H9 (cell line): ENCODE data around the gene GFPT2. TPM values are rescaled to one million over a fixed set of nuclear protein-coding genes. Genes with fewer than 3 reads are reported as not detected.

Experiments used
- DNase-seq: peaks from one replicate; pipeline ENCODE4 v3.0.0-alpha.2; 2017
- H2AFZ ChIP-seq: one replicate; pipeline ENCODE4 v1.6.1; 2013; ENCODE audit warnings: mild to moderate bottlenecking, low read length, control low read depth, moderate library complexity
- H2AK5ac ChIP-seq: 2 replicates; pipeline ENCODE4 v1.6.1; 2013; ENCODE audit warnings: low read length, control low read depth, mixed read lengths; ENCODE audit not compliant: insufficient read length
- H2BK120ac ChIP-seq: one replicate; pipeline ENCODE4 v1.6.1; 2013; ENCODE audit warnings: low read depth, mild to moderate bottlenecking, low read length, control low read depth, inconsistent platforms; ENCODE audit not compliant: poor library complexity, severe bottlenecking
- H2BK12ac ChIP-seq: 2 replicates; pipeline ENCODE4 v1.6.1; 2013; ENCODE audit warnings: low read length, control low read depth, mixed read lengths, low read depth; ENCODE audit not compliant: insufficient read length
- H2BK15ac ChIP-seq: 2 replicates; pipeline ENCODE4 v1.6.1; 2013; ENCODE audit warnings: low read depth, low read length, control low read depth
- H2BK20ac ChIP-seq: one replicate; pipeline ENCODE4 v1.6.1; 2013; ENCODE audit warnings: low read depth, mild to moderate bottlenecking, low read length, control low read depth, inconsistent platforms; ENCODE audit not compliant: poor library complexity, severe bottlenecking
- H2BK5ac ChIP-seq: 2 replicates; pipeline ENCODE4 v1.6.1; 2013; ENCODE audit warnings: low read length, control low read depth, mixed read lengths; ENCODE audit not compliant: insufficient read length
- H3K14ac ChIP-seq: 2 replicates; pipeline ENCODE4 v1.6.1; 2013; ENCODE audit warnings: low read length, control low read depth; ENCODE audit not compliant: insufficient read depth
- H3K18ac ChIP-seq: 2 replicates; pipeline ENCODE4 v1.6.1; 2013; ENCODE audit warnings: low read depth, mild to moderate bottlenecking, mixed read lengths, low read length, control low read depth; ENCODE audit not compliant: insufficient read length
- H3K23ac ChIP-seq: 2 replicates; pipeline ENCODE4 v1.6.1; 2013; ENCODE audit warnings: low read length, control low read depth, mixed read lengths, low read depth; ENCODE audit not compliant: insufficient read length
- H3K23me2 ChIP-seq: 2 replicates; pipeline ENCODE4 v1.6.1; 2013; ENCODE audit warnings: low read depth, mild to moderate bottlenecking, mixed read lengths, low read length, control low read depth; ENCODE audit not compliant: insufficient read length, poor library complexity, severe bottlenecking
- H3K27ac ChIP-seq: 2 replicates; pipeline ENCODE4 v1.5.1; 2013; ENCODE audit warnings: low read length, control low read depth, mixed read lengths, low read depth; ENCODE audit not compliant: insufficient read length
- H3K27me3 ChIP-seq: 2 replicates; pipeline ENCODE4 v1.6.1; 2013; ENCODE audit warnings: low read length, control low read depth, inconsistent platforms; ENCODE audit not compliant: insufficient read depth
- H3K4ac ChIP-seq: 2 replicates; pipeline ENCODE4 v1.6.1; 2013; ENCODE audit warnings: low read depth, mild to moderate bottlenecking, control low read depth, inconsistent platforms, low read length, moderate library complexity
- H3K4me1 ChIP-seq: 2 replicates; pipeline ENCODE4 v1.6.1; 2013; ENCODE audit warnings: low read length, control low read depth, inconsistent platforms; ENCODE audit not compliant: insufficient read depth
- H3K4me2 ChIP-seq: 2 replicates; pipeline ENCODE4 v1.6.1; 2013; ENCODE audit warnings: low read length, control low read depth, mixed read lengths; ENCODE audit not compliant: insufficient read length, insufficient read depth
- H3K56ac ChIP-seq: 2 replicates; pipeline ENCODE4 v1.6.1; 2013; ENCODE audit warnings: low read depth, mild to moderate bottlenecking, mixed read lengths, low read length, control low read depth; ENCODE audit not compliant: insufficient read length
- H3K79me1 ChIP-seq: 2 replicates; pipeline ENCODE4 v1.6.1; 2013; ENCODE audit warnings: low read depth, mild to moderate bottlenecking, moderate library complexity, low read length, control low read depth, inconsistent platforms; ENCODE audit not compliant: insufficient read depth, poor library complexity, severe bottlenecking
- H3K79me2 ChIP-seq: 2 replicates; pipeline ENCODE4 v1.6.1; 2013; ENCODE audit warnings: low read length, control low read depth, inconsistent platforms; ENCODE audit not compliant: insufficient read depth
- H3K9ac ChIP-seq: 2 replicates; pipeline ENCODE4 v1.6.1; 2013; ENCODE audit warnings: low read length, control low read depth, mixed read lengths; ENCODE audit not compliant: insufficient read length; ENCODE audit errors: extremely low read depth
- H3K9me3 ChIP-seq: one replicate; pipeline ENCODE4 v1.6.1; 2013; ENCODE audit warnings: low read depth, low read length, inconsistent platforms; ENCODE audit not compliant: control insufficient read depth
- H3T11ph ChIP-seq: one replicate; pipeline ENCODE4 v1.6.1; 2013; ENCODE audit warnings: mild to moderate bottlenecking, low read length, control low read depth, inconsistent platforms
- H4K20me1 ChIP-seq: one replicate; pipeline ENCODE4 v1.6.1; 2013; ENCODE audit not compliant: control insufficient read depth, insufficient read length, insufficient read depth
- H4K5ac ChIP-seq: 2 replicates; pipeline ENCODE4 v1.6.1; 2013; ENCODE audit warnings: low read depth, mild to moderate bottlenecking, mixed read lengths, low read length, control low read depth; ENCODE audit not compliant: insufficient read length
- H4K8ac ChIP-seq: replicated peaks from 2 replicates; pipeline ENCODE4 v1.6.1; 2013; ENCODE audit warnings: low read length, control low read depth, mixed read lengths, low read depth; ENCODE audit not compliant: insufficient read length
- H4K91ac ChIP-seq: 2 replicates; pipeline ENCODE4 v1.6.1; 2013; ENCODE audit warnings: low read depth, mild to moderate bottlenecking, moderate library complexity, mixed read lengths, low read length, control low read depth; ENCODE audit not compliant: insufficient read length
- H3K27ac Mint-ChIP-seq, 3 experiments: 2 replicates in 2 of 3; 3 replicates in 1 of 3; pipeline ENCODE4 v1.8.0; 2020 to 2021; ENCODE audit warnings: mixed read lengths in 3 of 3, mild to moderate bottlenecking in 1 of 3, moderate library complexity in 1 of 3
- H3K27me3 Mint-ChIP-seq: 2 replicates; pipeline ENCODE4 v1.8.0; 2021; ENCODE audit warnings: low read depth, mild to moderate bottlenecking, moderate library complexity, mixed read lengths
- H3K36me3 Mint-ChIP-seq, 3 experiments: 2 replicates in 2 of 3; 3 replicates in 1 of 3; pipeline ENCODE4 v1.8.0; 2020 to 2021; ENCODE audit warnings: low read depth in 3 of 3, mixed read lengths in 3 of 3; ENCODE audit not compliant: insufficient read depth in 1 of 3
- H3K4me1 Mint-ChIP-seq, 2 experiments: 2 replicates each; pipeline ENCODE4 v1.8.0; 2020; ENCODE audit warnings: mixed read lengths in 2 of 2
- H3K4me3 Mint-ChIP-seq, 2 experiments: 2 replicates in 1 of 2; 3 replicates in 1 of 2; pipeline ENCODE4 v1.8.0; 2020 to 2021; ENCODE audit warnings: mild to moderate bottlenecking in 2 of 2, mixed read lengths in 2 of 2, moderate library complexity in 1 of 2
- H3K9me3 Mint-ChIP-seq, 2 experiments: 2 replicates in 1 of 2; 3 replicates in 1 of 2; pipeline ENCODE4 v1.8.0; 2020; ENCODE audit warnings: mild to moderate bottlenecking in 2 of 2, mixed read lengths in 2 of 2, moderate library complexity in 1 of 2
- WGBS: extraction: QIAGEN DNeasy Blood & Tissue Kit; methylation state at CpG from one replicate; pipeline ENCODE4 v1.1.7; 2013; ENCODE audit warnings: missing lambda C conversion rate, low lambda C conversion rate, mixed read lengths; ENCODE audit not compliant: insufficient read length; ENCODE audit errors: extremely low coverage; 5-methylcytosine and 5-hydroxymethylcytosine counted together
- total RNA-seq: library from RNA; stranded (reverse); gene quantifications from 2 replicates; pipeline ENCODE4 v1.2.1, GENCODE V29; 2021
- TF ChIP-seq, protein P1 (sequence below): fragments of 200-600 bp; sonication (generic); conservative IDR thresholded peaks from 3 replicates; pipeline ENCODE4 v1.8.0; 2021; ENCODE audit warnings: antibody characterized with exemption, mild to moderate bottlenecking

GFPT2 gene
- total RNA-seq, 1 experiment from 2014 or later: 89.8 TPM

DNA sequence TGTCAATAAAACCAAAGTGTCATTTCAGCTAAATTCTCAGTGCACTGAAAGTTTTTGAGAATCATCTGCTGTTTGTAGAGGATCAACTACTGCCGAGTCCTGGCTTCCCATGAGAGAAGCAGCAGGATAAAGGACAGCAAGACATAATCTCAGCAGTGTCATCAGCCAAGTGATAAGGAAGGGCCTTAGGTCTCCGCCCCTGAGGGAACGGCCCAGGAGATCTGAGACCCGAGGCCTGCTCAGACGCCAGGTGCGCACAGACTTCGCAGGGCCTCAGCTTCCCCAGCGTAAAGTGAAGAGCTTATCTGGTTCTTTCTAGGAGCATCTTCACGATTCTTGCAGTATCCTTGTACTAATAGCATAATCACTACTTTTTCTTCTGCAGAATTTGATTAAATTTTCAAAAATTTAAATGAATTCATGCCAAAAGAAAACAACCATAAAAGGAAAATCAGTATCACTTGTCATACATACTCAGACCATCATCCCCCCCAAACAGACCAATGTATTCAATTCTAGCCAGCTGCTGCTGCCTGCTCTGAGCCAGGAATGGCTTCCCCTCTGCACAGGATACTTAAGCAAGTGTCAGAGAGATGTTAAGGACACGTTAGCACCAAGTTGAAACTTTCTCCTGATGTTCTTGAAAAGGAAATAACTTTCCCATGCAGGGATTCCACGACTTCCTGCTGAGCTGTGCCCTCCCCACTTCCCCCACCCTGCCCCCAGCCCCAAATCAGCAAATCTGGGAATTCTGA lies 2.2 kb downstream of the GFPT2 start:
- peaks cover 6% of the 10 kb centered on the region; the same call in 1 of the 2 replicates for H3K27me3 ChIP-seq
- H4K8ac ChIP-seq: no peak overlapping the region
- no peak for DNase-seq
- TF ChIP-seq, protein P1, sequence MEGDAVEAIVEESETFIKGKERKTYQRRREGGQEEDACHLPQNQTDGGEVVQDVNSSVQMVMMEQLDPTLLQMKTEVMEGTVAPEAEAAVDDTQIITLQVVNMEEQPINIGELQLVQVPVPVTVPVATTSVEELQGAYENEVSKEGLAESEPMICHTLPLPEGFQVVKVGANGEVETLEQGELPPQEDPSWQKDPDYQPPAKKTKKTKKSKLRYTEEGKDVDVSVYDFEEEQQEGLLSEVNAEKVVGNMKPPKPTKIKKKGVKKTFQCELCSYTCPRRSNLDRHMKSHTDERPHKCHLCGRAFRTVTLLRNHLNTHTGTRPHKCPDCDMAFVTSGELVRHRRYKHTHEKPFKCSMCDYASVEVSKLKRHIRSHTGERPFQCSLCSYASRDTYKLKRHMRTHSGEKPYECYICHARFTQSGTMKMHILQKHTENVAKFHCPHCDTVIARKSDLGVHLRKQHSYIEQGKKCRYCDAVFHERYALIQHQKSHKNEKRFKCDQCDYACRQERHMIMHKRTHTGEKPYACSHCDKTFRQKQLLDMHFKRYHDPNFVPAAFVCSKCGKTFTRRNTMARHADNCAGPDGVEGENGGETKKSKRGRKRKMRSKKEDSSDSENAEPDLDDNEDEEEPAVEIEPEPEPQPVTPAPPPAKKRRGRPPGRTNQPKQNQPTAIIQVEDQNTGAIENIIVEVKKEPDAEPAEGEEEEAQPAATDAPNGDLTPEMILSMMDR: no peak
- no peaks in the 10 kb centered on the region; a peak in 1 of 5 replicates for H3K9me3 Mint-ChIP-seq
- H3K27ac Mint-ChIP-seq: peak overlapping the region in 2 of 3 experiments; percentile 7 to 73; a peak in 3 of 7 replicates
- peak overlapping the region; percentile 82 to 91 for H3K4me3 Mint-ChIP-seq
- no peak overlapping the region for H3K56ac ChIP-seq
- H3K27ac ChIP-seq: no peak overlapping the region
- H3K4me1 Mint-ChIP-seq: peaks cover 60 to 61% of the 10 kb centered on the region in 2 experiments
- peaks cover 20 to 30% (median 26%) of the 10 kb centered on the region in 3 experiments; a peak in 6 of 7 replicates for H3K36me3 Mint-ChIP-seq
- no peak overlapping the region for H3K9ac ChIP-seq
- no peak overlapping the region for H2BK120ac ChIP-seq
- H3K18ac ChIP-seq: no peak overlapping the region
- H3K79me1 ChIP-seq: peaks cover 18% of the 10 kb centered on the region
- no peak overlapping the region for H4K91ac ChIP-seq
- H2AK5ac ChIP-seq: no peak overlapping the region
- no peak overlapping the region for H2BK5ac ChIP-seq
- H4K20me1 ChIP-seq: peaks cover 3% of the 10 kb centered on the region
- H3K9me3 ChIP-seq: no peaks in the 10 kb centered on the region
- H3T11ph ChIP-seq: no peak overlapping the region
- H3K23me2 ChIP-seq: peaks cover 17% of the 10 kb centered on the region
- peaks cover 17% of the 10 kb centered on the region; the same call in 1 of the 2 replicates for H3K4me1 ChIP-seq
- peaks cover 44% of the 10 kb centered on the region; the same call in 1 of the 2 replicates for H3K79me2 ChIP-seq
- no peak overlapping the region for H2BK20ac ChIP-seq
- H2BK12ac ChIP-seq: no peak overlapping the region
- H3K4ac ChIP-seq: no peak overlapping the region
- peaks cover 24% of the 10 kb centered on the region for H3K27me3 Mint-ChIP-seq
- no peak overlapping the region for H4K5ac ChIP-seq
- peak overlapping the region; percentile 88 for H3K4me2 ChIP-seq
- H3K14ac ChIP-seq: no peak overlapping the region
- no CpG with 5 or more reads among the region's 11 CpGs for WGBS
- H2AFZ ChIP-seq: no peak overlapping the region
- H3K23ac ChIP-seq: no peak overlapping the region
- no peak overlapping the region for H2BK15ac ChIP-seq
